ENCODE data around the gene SRSF11.
A peak's percentile ranks its signal among the peaks of the same experiment; 100 is the strongest.
"Not testable (repeated sequence)": the region's sequence is repeated elsewhere in the genome, so short reads cannot be mapped to it uniquely, and the experiment has no call there.

The SRSF11 gene

GRCh38 chr1:70221238-70222121 is at the start of gene SRSF11:
TSS of gene SRSF11 (plus strand) at chr1:70221380. CDS start at chr1:70221637, 257 bp downstream.
- DNase-seq (ENCODE audit: low spot score), result peak; percentile 93

- no peak for DNase-seq (ENCODE audit: low spot score)
Observed at GRCh38 chr1:70171512-70171911, 49.7 kb upstream of the SRSF11 start.

GRCh38 chr1:70185181-70185580 is 36.0 kb upstream of the SRSF11 start:
- not testable (repeated sequence) for DNase-seq (ENCODE audit: low spot score)

GRCh38 chr1:70188522-70188921 is 32.7 kb upstream of the SRSF11 start:
- DNase-seq (ENCODE audit: low spot score), result no peak

- no peak for DNase-seq (ENCODE audit: low spot score)
Observed at GRCh38 chr1:70190180-70190579, 31.0 kb upstream of the SRSF11 start.

- DNase-seq (ENCODE audit: low spot score), result not testable (repeated sequence)
Observed at GRCh38 chr1:70192446-70192845, 28.7 kb upstream of the SRSF11 start.

- DNase-seq (ENCODE audit: low spot score), result no peak
Observed at GRCh38 chr1:70194601-70195000, 26.6 kb upstream of the SRSF11 start.

GRCh38 chr1:70195342-70195741 is 25.8 kb upstream of the SRSF11 start:
- DNase-seq (ENCODE audit: low spot score), result no peak

GRCh38 chr1:70196333-70196732 is 24.8 kb upstream of the SRSF11 start:
- DNase-seq (ENCODE audit: low spot score), result no peak

- no peak for DNase-seq (ENCODE audit: low spot score)
Observed at GRCh38 chr1:70200065-70200464, 21.1 kb upstream of the SRSF11 start.

GRCh38 chr1:70202173-70202758 is 18.9 kb upstream of the SRSF11 start:
- no peak for DNase-seq (ENCODE audit: low spot score)

- no peak for DNase-seq (ENCODE audit: low spot score)
Observed at GRCh38 chr1:70204139-70204538, 17.0 kb upstream of the SRSF11 start.

GRCh38 chr1:70204600-70204999 is 16.6 kb upstream of the SRSF11 start:
- no peak for DNase-seq (ENCODE audit: low spot score)

GRCh38 chr1:70205071-70205433 is 16.1 kb upstream of the SRSF11 start:
- DNase-seq (ENCODE audit: low spot score), result no peak

GRCh38 chr1:70205434-70206118 is 15.6 kb upstream of the SRSF11 start, which contains the start of gene LRRC40:
TSS of gene LRRC40 (minus strand) at chr1:70205579. CDS start at chr1:70205540, 39 bp downstream.
- DNase-seq (ENCODE audit: low spot score), result peak; percentile 96

GRCh38 chr1:70206833-70207232 is 14.3 kb upstream of the SRSF11 start:
- not testable (repeated sequence) for DNase-seq (ENCODE audit: low spot score)

- no peak for DNase-seq (ENCODE audit: low spot score)
Observed at GRCh38 chr1:70207492-70207891, 13.7 kb upstream of the SRSF11 start.

- DNase-seq (ENCODE audit: low spot score), result no peak
Observed at GRCh38 chr1:70208292-70208691, 12.9 kb upstream of the SRSF11 start.

GRCh38 chr1:70210820-70211219 is 10.4 kb upstream of the SRSF11 start:
- DNase-seq (ENCODE audit: low spot score), result no peak

- DNase-seq (ENCODE audit: low spot score), result no peak
Observed at GRCh38 chr1:70211541-70211940, 9.6 kb upstream of the SRSF11 start.

GRCh38 chr1:70220015-70220414 is 1.2 kb upstream of the SRSF11 start:
- DNase-seq (ENCODE audit: low spot score), result no peak

GRCh38 chr1:70220517-70221237 is 503 bp upstream of the SRSF11 start:
- DNase-seq (ENCODE audit: low spot score), result no peak

All from cerebellar cortex (tissue), 1 donor.